Left renal pelvis (tissue), 4 donors: Measurements from ENCODE around the gene CD276. TPM values are rescaled to one million over a fixed set of nuclear protein-coding genes. Genes with fewer than 3 reads are reported as not detected.
"Not testable (repeated sequence)": the region's sequence is repeated elsewhere in the genome, so short reads cannot be mapped to it uniquely, and the experiment has no call there.

Experiments used
- DNase-seq, 4 donors: peaks; one replicate each; pipeline ENCODE4 v3.0.0-alpha.2; 2013; ENCODE audit warnings: low read depth in 4 of 4, low spot score in 3 of 4
- polyA plus RNA-seq, 4 donors: library from polyadenylated mRNA; unstranded; fragments of 120-200 nt; gene quantifications; one replicate each; pipeline ENCODE4 v1.2.1, GENCODE V29; 2013; ENCODE audit not compliant: insufficient read length in 4 of 4

The CD276 gene
- polyA plus RNA-seq, result 100 to 1,000 TPM; 161 to 260 (median 170) TPM

DNA sequence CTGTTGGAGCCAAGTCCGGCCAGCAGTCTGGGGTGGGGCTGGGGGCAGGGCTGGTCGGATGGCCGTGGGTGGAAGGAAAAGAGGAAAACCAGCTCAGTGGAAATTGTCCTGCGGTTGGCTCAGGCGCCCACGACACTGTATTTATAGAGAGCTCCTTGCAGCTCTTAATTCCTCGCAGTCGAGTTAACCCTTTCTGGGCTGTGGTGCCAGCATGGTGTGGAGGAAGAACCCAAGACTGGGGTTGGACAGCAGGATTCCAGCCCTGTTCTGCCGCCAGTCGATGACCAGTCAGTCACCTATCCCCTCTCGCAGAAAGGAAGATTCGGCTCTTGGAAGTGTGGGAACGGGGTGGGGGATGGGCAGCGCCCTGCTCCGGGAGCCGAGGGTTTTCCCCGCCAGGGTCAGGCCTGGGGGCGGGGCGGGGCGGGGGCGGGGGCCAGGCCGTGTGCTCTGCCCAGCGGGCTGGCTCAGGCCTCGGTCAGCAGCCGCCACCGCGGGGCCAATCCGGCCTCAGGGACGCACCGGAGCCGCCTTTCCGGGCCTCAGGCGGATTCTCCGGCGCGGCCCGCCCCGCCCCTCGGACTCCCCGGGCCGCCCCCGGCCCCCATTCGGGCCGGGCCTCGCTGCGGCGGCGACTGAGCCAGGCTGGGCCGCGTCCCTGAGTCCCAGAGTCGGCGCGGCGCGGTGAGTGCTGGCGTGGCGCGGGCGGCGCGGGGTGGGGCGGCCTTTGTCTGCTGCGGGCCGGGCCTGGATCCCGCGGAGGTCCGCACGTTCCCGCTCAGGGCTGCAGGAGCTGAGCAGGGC, at the start of gene CD276:
TSS of gene CD276 (plus strand) at position 607 of the 804 bp plus-strand sequence. CDS start 15,257 bp downstream, outside the sequence.
- DNase-seq, result no peak

DNA sequence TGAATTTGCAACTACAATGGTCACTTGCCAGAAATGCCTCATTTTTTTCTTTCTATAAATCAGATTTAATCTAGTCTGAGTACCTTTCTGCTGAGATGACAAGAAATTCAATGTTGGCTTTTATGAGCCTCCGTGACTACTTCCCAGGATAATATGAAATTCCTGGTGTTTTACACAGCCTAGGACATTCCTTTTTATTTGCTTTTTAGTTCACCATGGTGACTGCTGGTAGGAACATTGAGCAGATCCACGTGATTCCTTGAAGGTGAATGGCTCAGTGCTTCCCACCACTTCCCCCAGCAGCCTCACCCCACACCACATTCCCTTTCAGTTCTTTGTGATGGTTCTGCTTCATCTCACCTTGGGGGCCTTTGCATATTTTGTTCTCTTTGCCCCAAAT, 46.7 kb upstream of the CD276 start:
- DNase-seq, result no peak

- not testable (repeated sequence) for DNase-seq
Measured at GRCh38 chr15:73639464-73639863, 44.7 kb upstream of the CD276 start.

GRCh38 chr15:73647259-73648013, 36.7 kb upstream of the CD276 start:
- no peak for DNase-seq

DNA sequence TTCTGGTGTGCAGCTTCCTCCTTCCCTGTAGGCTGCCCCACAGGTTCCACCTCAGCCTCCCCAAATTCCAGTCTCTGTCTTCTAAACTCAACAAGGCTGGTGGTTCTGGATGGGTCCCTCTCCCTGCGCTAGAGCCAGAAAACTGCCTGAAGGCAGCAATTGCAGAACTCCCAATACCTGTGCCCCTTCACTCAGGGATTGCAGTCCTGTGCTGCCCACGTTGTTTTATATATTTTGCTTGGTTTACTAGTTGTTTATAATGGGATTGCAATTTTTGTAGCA, 36.2 kb upstream of the CD276 start:
- no peak for DNase-seq

DNA sequence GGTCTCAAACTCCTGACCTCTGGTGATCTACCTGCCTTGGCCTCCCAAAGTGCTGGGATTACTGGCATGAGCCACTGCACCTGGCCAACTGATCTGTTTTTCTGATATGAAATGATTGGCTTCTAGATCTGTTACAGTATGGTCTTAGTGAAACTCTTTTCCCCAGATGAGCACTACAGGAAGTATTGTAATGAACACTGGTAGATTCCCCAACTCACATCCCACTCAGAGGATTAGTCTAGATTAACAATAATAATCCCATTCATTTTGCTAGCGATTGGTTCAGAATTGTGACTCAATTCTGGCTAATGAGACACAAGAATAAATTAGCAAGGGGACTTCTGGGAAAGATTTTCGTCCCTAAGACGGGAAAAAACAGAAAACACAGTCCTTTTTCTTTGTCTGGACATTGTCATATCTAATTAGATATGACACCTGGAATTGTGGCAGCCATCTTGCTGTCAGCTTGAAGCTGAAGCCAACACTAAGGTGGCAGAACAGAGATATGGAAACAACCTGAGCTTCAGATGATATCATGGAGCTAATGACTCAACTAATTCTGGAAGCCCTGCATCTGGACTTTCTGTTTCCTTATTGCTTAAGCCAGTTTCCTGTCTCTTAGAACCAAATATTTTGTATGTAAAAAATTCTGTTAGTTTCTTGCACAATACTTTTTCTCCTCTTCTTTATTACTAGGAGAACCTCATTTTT, 33.6 kb upstream of the CD276 start:
- DNase-seq, result no peak

- DNase-seq, result no peak
Measured at GRCh38 chr15:73654659-73655058, 29.5 kb upstream of the CD276 start.

- no peak for DNase-seq
Measured at GRCh38 chr15:73655724-73656123, 28.5 kb upstream of the CD276 start.

DNA sequence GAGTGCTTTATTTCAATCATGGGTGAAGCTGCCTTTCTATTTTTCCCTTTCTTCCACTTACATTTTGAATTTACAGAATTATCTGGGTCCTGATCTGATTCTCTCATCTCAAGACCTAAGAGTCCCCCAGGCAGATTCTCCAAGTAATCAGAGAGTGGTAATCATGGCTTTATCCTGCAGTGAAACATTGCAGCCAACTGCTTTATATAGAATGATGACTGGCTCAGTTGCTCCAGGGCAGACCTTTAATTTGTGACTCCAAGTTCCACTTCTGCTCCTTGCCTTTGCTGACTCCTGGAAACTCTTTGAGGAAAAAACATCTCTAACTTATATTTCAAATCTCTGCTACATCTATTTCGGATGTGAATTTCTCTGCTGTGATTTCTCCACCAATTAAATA, 25.5 kb upstream of the CD276 start:
- no peak for DNase-seq

GRCh38 chr15:73660455-73660854, 23.7 kb upstream of the CD276 start:
- DNase-seq, result no peak

DNA sequence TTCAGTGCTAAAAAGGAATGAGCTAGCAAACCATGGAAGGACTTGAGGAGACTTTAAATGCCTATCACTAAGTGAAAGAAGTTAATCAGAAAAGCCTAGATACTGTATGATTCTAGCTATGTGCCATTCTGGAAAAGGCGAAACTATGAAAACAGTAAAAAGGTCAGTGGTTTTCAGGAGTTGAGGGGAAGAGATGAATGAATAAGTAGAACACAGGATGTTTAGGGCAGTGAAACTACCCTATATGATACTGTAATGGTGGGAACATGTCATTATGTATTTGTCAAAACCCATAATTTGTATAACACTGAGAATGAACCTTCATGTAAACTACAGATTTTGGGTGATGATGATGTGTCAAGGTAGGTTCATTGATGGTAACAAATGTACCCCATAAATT, 9.6 kb upstream of the CD276 start:
- no peak for DNase-seq

- DNase-seq, result no peak
Measured at GRCh38 chr15:73677146-73677607, 7.0 kb upstream of the CD276 start.

GRCh38 chr15:73677733-73678132, 6.5 kb upstream of the CD276 start:
- no peak for DNase-seq

DNA sequence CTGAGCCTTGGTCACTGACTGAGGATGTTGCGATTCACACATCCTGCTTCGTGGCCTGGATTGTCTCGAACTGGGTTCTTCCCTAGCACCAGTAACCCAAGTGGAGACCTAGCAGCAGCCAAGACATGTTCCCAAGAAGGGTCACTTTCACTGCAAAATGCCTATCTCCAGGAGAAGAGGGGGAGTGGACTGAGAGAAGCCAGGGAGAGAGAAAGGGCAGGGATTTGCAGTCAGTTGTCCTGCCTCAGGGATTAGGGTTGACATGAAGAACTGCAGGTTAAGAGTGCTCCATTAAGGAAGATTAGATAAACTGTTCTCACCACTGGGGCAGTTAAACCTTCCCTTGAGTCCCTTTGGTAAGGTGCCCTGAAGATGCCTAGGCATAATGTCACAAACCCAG, 5.7 kb upstream of the CD276 start:
- DNase-seq, result no peak

DNA sequence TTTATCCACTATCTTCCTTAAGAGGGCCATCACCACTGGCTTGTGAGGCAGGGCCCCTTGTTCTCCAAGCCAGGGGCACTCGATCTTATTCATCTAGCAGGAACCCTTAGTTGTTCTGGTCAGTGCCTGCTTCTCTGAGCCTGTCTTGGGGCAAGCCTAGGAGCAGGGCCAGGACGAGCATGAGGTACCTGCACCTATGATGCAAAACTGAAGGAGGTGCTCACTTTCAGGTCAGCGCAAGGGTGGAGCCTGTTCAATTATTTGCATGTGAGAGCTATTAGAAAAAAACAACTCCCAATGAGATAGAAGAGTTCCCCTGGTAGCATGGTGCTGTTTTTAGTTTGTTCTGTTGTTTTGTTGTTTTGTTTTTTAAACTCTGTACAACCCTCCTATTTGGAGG, 5.0 kb upstream of the CD276 start:
- no peak for DNase-seq

- DNase-seq, result no peak
Measured at GRCh38 chr15:73679964-73680363, 4.2 kb upstream of the CD276 start.

- DNase-seq, result no peak
Measured at GRCh38 chr15:73680549-73680948, 3.6 kb upstream of the CD276 start.

- no peak for DNase-seq
Measured at GRCh38 chr15:73681063-73681462, 3.1 kb upstream of the CD276 start.

GRCh38 chr15:73681856-73682599, 2.2 kb upstream of the CD276 start:
- DNase-seq, result no peak

- no peak for DNase-seq
Measured at GRCh38 chr15:73682600-73683090, 1.5 kb upstream of the CD276 start.
